Measurements from ENCODE around the gene CELA2A.

GRCh38 chr1:15475752-15476314 lies 19.3 kb downstream of the CELA2A start, which contains the start of gene CELA2B:
- TF ChIP-seq POLR2A (IDR thresholded peaks at IDR 0.05) (no peak), CTCF (IDR thresholded peaks at IDR 0.05) (no peak)

Measured in esophagus squamous epithelium (tissue), 4 donors.